Right lobe of liver (tissue), 6 donors: Measurements from ENCODE around the gene SCAMP2. TPM values are rescaled to one million over a fixed set of nuclear protein-coding genes. Genes with fewer than 3 reads are reported as not detected.

Source experiments
- ATAC-seq, 4 donors: fragments of 200-7000 bp; cut with Tn5 transposase; one replicate each; pipeline ENCODE4 v1.9.1; 2020; ENCODE audit warnings: mild to moderate bottlenecking in 4 of 4, moderate library complexity in 4 of 4
- DNase-seq, 3 donors: peaks; one replicate each; pipeline ENCODE4 v3.0.0-alpha.2; 2020
- H3K27ac ChIP-seq, 3 donors: fragments of 200-600 bp; one replicate each; pipeline ENCODE4 v1.8.0; 2022
- H3K27me3 ChIP-seq, 2 donors: fragments of 200-600 bp; one replicate each; pipeline ENCODE4 v1.8.0; 2022
- H3K36me3 ChIP-seq, 4 donors: fragments of 200-600 bp; sonication (generic) in 1 of 4; one replicate each; pipeline versions ENCODE4 v1.5.1 to v1.8.0; 2017 to 2022; ENCODE audit warnings: control low read depth in 1 of 4
- H3K4me1 ChIP-seq, 4 donors: fragments of 200-600 bp; sonication (generic) in 1 of 4; one replicate each; pipeline versions ENCODE4 v1.5.1 to v1.8.0; 2017 to 2022; ENCODE audit warnings: control low read depth in 1 of 4
- H3K4me3 ChIP-seq, 3 donors: fragments of 200-600 bp; one replicate each; pipeline ENCODE4 v1.8.0; 2022
- H3K9me3 ChIP-seq, 4 donors: fragments of 200-600 bp; sonication (generic) in 1 of 4; one replicate each; pipeline versions ENCODE4 v1.5.1 to v1.8.0; 2017 to 2022; ENCODE audit warnings: control low read depth in 1 of 4
- POLR2A ChIP-seq: fragments of 450-650 bp; IDR thresholded peaks from one replicate; pipeline ENCODE4 v1.6.1; 2017; ENCODE audit warnings: antibody characterized with exemption, mild to moderate bottlenecking
- WGBS: methylation state at CpG from one replicate; pipeline ENCODE4 v1.1.6; 2018; ENCODE audit warnings: low coverage, low lambda C conversion rate; ENCODE audit not compliant: insufficient coverage; ENCODE audit errors: missing lambda C conversion rate; 5-methylcytosine and 5-hydroxymethylcytosine counted together
- intact Hi-C, 2 donors: fragments of 100-400 bp; cut with DNase I; formaldehyde crosslinking; loops; one replicate each; pipeline versions ENCODE4 v1.11.2 to v1.14.1; 2022
- microRNA-seq, 2 donors: library from miRNA; unstranded; fragments of <30 nt; microRNA quantifications; one replicate each; pipeline ENCODE4, GENCODE V29; 2019 to 2020
- small RNA-seq, 2 experiments: library from RNA; depleted of rRNA; stranded (forward); fragments of <200 nt; gene quantifications; one replicate each; pipeline ENCODE3, GENCODE V24; 2016
- total RNA-seq, 6 experiments: library from RNA; depleted of rRNA in 2 of 6; stranded (reverse); fragments of >200 nt in 2 of 6; fragmentation: NEBNext Ultra II Directional in 3 of 6; extraction: Animal tissue kit (Norgen Biotek cat#: 25700) in 3 of 6; gene quantifications; one replicate each; pipeline versions ENCODE4 v1.1.0 to v1.2.4, GENCODE V29; 2016 to 2023
- TF ChIP-seq, protein P1 (sequence below), 4 donors: fragments of 200-600 bp in 3 of 4; fragments of 450-650 bp in 1 of 4; IDR thresholded peaks; one replicate each; pipeline versions ENCODE4 v1.5.1 to v1.8.0; 2016 to 2022; ENCODE audit warnings: antibody characterized with exemption in 4 of 4, mild to moderate bottlenecking in 2 of 4
- donor health status: DM: no; HTN: yes; CAD: no.
- donor health status: DM: no; HTN: no; CAD: no.
- donor health status: DM: no; HTN: no; CAD: no.
- donor health status: DM: no; HTN: yes; CAD: no.
- donor health status: DM: no; HTN: yes; CAD: no.

The SCAMP2 gene
- total RNA-seq, 6 experiments from 2014 or later = 33.9 to 45.9 (median 41.7) TPM

DNA sequence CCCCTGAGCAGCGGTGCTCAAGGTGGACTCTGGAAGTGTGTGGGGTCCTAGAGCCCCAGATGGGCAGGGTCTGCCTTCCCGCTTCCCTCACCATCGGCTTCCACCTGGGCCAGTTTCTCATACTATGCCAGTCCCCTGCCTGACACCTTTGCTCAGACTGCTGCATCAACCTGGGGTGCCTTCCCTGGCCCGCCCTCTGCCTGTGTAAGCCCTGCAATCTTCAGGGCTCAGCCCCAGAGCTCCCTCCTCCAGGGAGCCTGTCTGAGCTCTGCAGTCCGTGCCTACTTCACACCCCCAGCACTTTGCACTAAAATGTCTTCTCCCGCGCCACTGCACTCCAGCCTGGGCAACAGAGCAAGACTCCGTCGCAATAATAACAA lies 78.2 kb downstream of the SCAMP2 start:
- Histone ChIP-seq H3K4me1 (peaks cover 0 to 68% (median 28%) of the 10 kb centered on the region in 4 donors), H3K36me3 (no peaks in the 10 kb centered on the region), H3K27ac (peak overlapping the region in 1 of 3 donors; percentile 51), H3K27me3 (no peaks in the 10 kb centered on the region), H3K4me3 (no peak overlapping the region), H3K9me3 (no peaks in the 10 kb centered on the region)
- intact Hi-C loops = no loop called here
- no peak for ATAC-seq
- WGBS = 90% methylated on average over 5 of the region's 9 CpGs
- no peak for DNase-seq
- TF ChIP-seq POLR2A = no peak
- TF ChIP-seq, protein P1, sequence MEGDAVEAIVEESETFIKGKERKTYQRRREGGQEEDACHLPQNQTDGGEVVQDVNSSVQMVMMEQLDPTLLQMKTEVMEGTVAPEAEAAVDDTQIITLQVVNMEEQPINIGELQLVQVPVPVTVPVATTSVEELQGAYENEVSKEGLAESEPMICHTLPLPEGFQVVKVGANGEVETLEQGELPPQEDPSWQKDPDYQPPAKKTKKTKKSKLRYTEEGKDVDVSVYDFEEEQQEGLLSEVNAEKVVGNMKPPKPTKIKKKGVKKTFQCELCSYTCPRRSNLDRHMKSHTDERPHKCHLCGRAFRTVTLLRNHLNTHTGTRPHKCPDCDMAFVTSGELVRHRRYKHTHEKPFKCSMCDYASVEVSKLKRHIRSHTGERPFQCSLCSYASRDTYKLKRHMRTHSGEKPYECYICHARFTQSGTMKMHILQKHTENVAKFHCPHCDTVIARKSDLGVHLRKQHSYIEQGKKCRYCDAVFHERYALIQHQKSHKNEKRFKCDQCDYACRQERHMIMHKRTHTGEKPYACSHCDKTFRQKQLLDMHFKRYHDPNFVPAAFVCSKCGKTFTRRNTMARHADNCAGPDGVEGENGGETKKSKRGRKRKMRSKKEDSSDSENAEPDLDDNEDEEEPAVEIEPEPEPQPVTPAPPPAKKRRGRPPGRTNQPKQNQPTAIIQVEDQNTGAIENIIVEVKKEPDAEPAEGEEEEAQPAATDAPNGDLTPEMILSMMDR (IDR thresholded peaks at IDR 0.05) = no peak

- Histone ChIP-seq H3K4me1 (peaks cover 0 to 68% (median 30%) of the 10 kb centered on the region in 4 donors), H3K4me3 (no peak overlapping the region), H3K27me3 (no peaks in the 10 kb centered on the region), H3K36me3 (no peaks in the 10 kb centered on the region), H3K9me3 (no peaks in the 10 kb centered on the region), H3K27ac (no peak overlapping the region)
- ATAC-seq (no peak), DNase-seq (no peak)
- WGBS = no CpG with 5 or more reads among the region's 9 CpGs
- intact Hi-C loops = no loop called here
- TF ChIP-seq, protein P1 (IDR thresholded peaks at IDR 0.05) = no peak
- TF ChIP-seq POLR2A = no peak
Observed at GRCh38 chr15:74794248-74794969, 78.8 kb downstream of the SCAMP2 start.

Small RNA genes lying within 50 kb of the gene (microRNA-seq; reads per million reads assigned to microRNA genes)
- gene MIR6882 = 0.64 to 0.87 reads per million in 2 donors

Small RNA genes lying within 50 kb of the gene (small RNA-seq; reads per million reads assigned to genes)
- gene CPLX3 (0 reads per million in 2 experiments), gene MIR6882 (0 to 0.19 reads per million in 2 experiments)

Other genes with a start within 250 kb of the SCAMP2 start
- gene EDC3, start 177.3 kb downstream of the SCAMP2 start, total RNA-seq = 10 to 100 TPM; 10.9 to 16.2 (median 11.8) TPM
- 10 to 100 TPM in 1 of 6 experiments, 1 to 10 TPM in 4, under 1 TPM in 1; 0.31 to 12.5 (median 2.9) TPM for gene CYP1A1, start 147.8 kb downstream of the SCAMP2 start, total RNA-seq
- 100 to 1,000 TPM in 2 of 6 experiments, 10 to 100 TPM in 2, 1 to 10 TPM in 1, under 1 TPM in 1; 0.81 to 235 (median 65.0) TPM for gene CYP1A2, start 124.5 kb downstream of the SCAMP2 start, total RNA-seq
- gene CSK, start 91.3 kb downstream of the SCAMP2 start, total RNA-seq = 10 to 100 TPM; 22.2 to 50.9 (median 32.7) TPM
- gene LMAN1L, start 60.5 kb downstream of the SCAMP2 start, total RNA-seq = not detected
- gene CPLX3, start 46.7 kb downstream of the SCAMP2 start, total RNA-seq = not detected
- 10 to 100 TPM; 19.7 to 25.1 (median 22.1) TPM for gene ULK3, start 30.2 kb downstream of the SCAMP2 start, total RNA-seq
- 10 to 100 TPM; 23.5 to 69.7 (median 40.8) TPM for gene MPI, start 16.7 kb upstream of the SCAMP2 start, total RNA-seq
- 10 to 100 TPM; 11.1 to 14.7 (median 13.3) TPM for gene FAM219B, start 33.5 kb upstream of the SCAMP2 start, total RNA-seq
- gene COX5A, start 64.7 kb upstream of the SCAMP2 start, total RNA-seq = 100 to 1,000 TPM; 130 to 169 (median 141) TPM
- 1 to 10 TPM; 1.5 to 8.5 (median 2.4) TPM for gene RPP25, start 83.4 kb upstream of the SCAMP2 start, total RNA-seq
- gene SCAMP5, start 122.2 kb upstream of the SCAMP2 start, total RNA-seq = 10 to 100 TPM in 3 of 6 experiments, 1 to 10 TPM in 2, under 1 TPM in 1; 0.53 to 15.7 (median 7.7) TPM
- 10 to 100 TPM in 2 of 6 experiments, 1 to 10 TPM in 4; 5.9 to 21.5 (median 8.3) TPM for gene PPCDC, start 150.2 kb upstream of the SCAMP2 start, total RNA-seq